GM19099 (cell line): ENCODE data around the gene TTC28.

Experiments
- POLR2A ChIP-seq: IDR thresholded peaks from 3 replicates; pipeline ENCODE4 v1.6.1; 2011; ENCODE audit warnings: low read depth; ENCODE audit not compliant: insufficient read length; ENCODE audit errors: extremely low read depth

The TTC28 gene

DNA sequence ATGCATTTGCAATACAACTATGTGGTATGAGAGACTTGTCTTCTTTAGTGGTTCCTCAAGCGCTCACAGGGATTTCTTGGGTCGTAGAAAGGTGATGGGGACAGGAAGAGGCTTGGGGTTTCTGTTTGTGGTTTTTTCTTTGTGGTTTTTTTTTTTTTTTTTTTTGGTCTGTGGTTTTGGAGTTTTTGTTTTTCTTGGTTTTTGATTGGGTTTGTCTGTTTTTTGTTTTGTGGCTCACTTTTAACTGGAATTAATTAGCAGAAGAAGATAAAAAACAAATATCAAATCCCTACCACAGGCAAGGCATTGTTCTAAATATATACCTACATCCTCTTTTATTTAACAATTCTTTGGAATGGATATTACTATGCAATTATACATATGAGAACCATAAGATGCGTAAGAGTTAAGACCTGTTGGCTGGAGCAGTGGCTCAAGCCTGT is 5.5 kb downstream of the TTC28 start:
- TF ChIP-seq POLR2A = no peak

GRCh38 chr22:28670756-28671155 is 8.9 kb downstream of the TTC28 start:
- no peak for TF ChIP-seq POLR2A

GRCh38 chr22:28670161-28670560 is 9.5 kb downstream of the TTC28 start:
- no peak for TF ChIP-seq POLR2A

- TF ChIP-seq POLR2A = no peak
These were observed 10.3 kb downstream of the TTC28 start for GRCh38 chr22:28669387-28669786.

DNA sequence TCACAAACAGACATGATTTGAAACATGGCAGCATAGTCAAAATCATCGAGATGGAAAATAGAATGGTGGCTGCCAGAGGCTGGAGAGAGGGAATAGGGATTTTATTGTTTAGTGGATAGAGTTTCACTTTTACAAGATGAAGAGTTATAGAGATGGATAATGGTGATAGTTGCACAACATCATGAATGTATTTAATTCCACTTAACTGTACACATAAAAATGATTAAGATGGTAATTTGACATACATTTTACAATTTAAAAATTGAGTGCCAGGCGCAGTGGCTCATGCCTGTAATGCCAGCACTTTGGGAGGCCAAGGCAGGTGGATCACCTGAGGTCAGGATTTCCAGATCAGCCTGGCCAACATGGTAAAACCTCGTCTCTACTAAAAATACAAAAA is 21.2 kb downstream of the TTC28 start:
- TF ChIP-seq POLR2A = no peak

DNA sequence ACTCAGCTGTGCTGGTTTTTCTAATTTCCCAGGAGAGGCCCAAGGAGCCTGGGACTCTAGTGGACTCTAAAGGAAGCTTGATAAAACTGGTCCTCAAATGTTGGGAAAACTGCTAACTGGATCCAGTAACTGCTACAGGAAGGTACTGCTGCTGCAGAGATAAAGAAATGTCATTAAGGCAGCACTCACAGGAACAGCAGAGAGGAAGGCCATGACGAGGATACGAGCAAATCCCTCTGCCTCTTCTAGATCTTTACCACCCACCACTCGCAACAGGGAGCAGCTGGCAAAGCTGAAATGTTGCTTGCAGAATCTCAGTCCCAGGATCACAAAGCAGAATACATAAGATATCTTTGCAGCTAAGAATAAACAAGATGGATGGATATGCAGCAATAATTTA is 23.5 kb downstream of the TTC28 start:
- TF ChIP-seq POLR2A = no peak

- no peak for TF ChIP-seq POLR2A
These were observed 29.2 kb downstream of the TTC28 start for GRCh38 chr22:28650463-28650862.

GRCh38 chr22:28648792-28649191 is 30.8 kb downstream of the TTC28 start:
- no peak for TF ChIP-seq POLR2A

GRCh38 chr22:28647216-28647615 is 32.4 kb downstream of the TTC28 start:
- TF ChIP-seq POLR2A = no peak

- TF ChIP-seq POLR2A = no peak
These were observed 40.3 kb downstream of the TTC28 start for GRCh38 chr22:28639321-28639720.

DNA sequence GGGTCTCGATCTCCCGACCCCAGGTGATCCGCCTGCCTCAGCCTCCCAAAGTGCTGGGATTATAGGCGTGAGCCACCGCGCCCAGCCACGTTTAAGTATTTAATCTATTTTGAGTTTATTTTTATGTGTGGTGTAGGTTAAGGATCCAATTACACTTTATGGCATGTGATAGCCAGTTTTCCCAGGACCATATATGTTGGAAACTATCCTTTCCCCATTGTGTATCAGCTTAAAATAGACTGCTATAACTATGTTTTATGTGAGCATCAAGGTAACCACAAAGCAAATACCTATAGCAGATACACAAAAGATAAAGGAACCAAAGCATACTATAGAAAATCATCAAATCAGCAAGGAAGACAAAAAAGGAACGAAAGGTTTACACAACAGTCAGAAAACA is 42.4 kb downstream of the TTC28 start:
- TF ChIP-seq POLR2A = no peak

GRCh38 chr22:28630177-28630574 is 49.5 kb downstream of the TTC28 start:
- TF ChIP-seq POLR2A = no peak

- no peak for TF ChIP-seq POLR2A
These were observed 50.0 kb downstream of the TTC28 start for GRCh38 chr22:28629420-28630176.

- no peak for TF ChIP-seq POLR2A
These were observed 50.9 kb downstream of the TTC28 start for GRCh38 chr22:28628766-28629165.

DNA sequence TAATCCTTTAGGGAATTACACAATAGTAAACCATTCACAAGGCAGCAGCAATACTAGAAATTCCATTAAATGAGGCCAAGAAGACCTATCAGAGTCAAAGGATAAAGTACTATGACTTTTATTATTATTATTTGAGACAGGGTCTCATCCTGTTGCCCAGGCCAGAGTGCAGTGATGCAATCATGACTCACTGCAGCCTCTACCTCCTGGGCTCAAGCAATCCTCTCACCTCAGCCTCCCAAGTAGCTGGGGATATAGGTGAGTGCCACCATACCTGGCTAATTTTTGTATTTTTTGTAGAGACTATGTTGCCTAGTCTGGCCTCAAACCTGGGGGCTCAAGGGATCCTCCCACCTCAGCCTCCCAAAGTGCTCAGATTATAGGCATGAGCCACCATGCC is 51.8 kb downstream of the TTC28 start:
- no peak for TF ChIP-seq POLR2A

DNA sequence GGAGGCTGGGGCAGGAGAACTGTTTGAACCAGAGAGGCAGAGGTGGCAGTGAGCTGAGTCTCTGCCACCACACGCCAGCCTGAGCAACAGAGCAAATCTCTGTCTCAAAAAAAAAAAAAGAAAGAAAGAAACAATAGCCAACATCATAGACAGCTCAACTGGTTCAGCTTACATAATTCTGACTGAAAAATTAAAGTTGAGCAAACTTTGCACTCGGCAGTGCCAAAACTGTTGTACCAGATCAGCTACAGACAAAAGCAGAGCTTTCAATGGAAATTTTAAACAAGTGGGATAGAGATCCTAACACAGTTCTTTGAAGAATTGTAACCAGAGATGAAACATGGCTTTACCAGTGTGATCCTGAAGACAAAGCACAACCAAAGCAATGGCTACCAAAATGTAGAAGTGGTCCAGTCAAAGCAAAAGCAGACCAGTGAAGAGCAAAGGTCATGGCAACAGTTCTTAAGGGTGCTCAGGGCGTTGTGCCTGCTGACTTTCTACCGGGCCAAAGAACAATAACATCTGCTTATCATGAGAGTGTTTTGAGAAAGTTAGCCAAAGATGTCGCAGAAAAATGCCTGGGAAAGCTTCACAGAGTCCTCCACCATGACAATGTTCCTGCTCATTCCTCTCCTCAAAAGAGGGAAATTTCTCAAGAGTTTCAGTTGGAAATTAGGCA is 59.3 kb downstream of the TTC28 start:
- no peak for TF ChIP-seq POLR2A
